Thymus (tissue), 11 donors: ENCODE results near the gene PEX26. TPM values are rescaled to one million over a fixed set of nuclear protein-coding genes. Genes with fewer than 3 reads are reported as not detected.
"Not testable (repeated sequence)": the region's sequence is repeated elsewhere in the genome, so short reads cannot be mapped to it uniquely, and the experiment has no call there.

Experiments
- DNase-seq, 9 donors: peaks; one replicate each; pipeline ENCODE4 v3.0.0-alpha.2; 2013; ENCODE audit warnings: low spot score in 9 of 9, low read depth in 6 of 9, missing footprints in 1 of 9
- H3K27ac ChIP-seq, 2 donors: one replicate each; pipeline ENCODE4 v1.5.1; 2013; ENCODE audit warnings: control low read depth in 1 of 2, low read depth in 1 of 2, low read length in 1 of 2, mild to moderate bottlenecking in 1 of 2, moderate library complexity in 1 of 2
- H3K27me3 ChIP-seq, 2 donors: one replicate each; pipeline ENCODE4 v1.5.1; 2013; ENCODE audit warnings: low read length in 1 of 2; ENCODE audit not compliant: control insufficient read depth in 2 of 2, insufficient read depth in 1 of 2
- H3K36me3 ChIP-seq, 2 donors: one replicate each; pipeline ENCODE4 v1.5.1; 2013; ENCODE audit warnings: low read length in 1 of 2, mild to moderate bottlenecking in 1 of 2, moderate library complexity in 1 of 2; ENCODE audit not compliant: control insufficient read depth in 2 of 2, insufficient read depth in 2 of 2
- H3K4me1 ChIP-seq, 2 donors: one replicate each; pipeline ENCODE4 v1.5.1; 2013; ENCODE audit warnings: low read length in 2 of 2; ENCODE audit not compliant: control insufficient read depth in 2 of 2, insufficient read depth in 2 of 2
- H3K4me3 ChIP-seq, 2 donors: one replicate each; pipeline ENCODE4 v1.5.1; 2013; ENCODE audit warnings: low read length in 2 of 2, control low read depth in 1 of 2, mild to moderate bottlenecking in 1 of 2
- H3K9me3 ChIP-seq, 2 donors: one replicate each; pipeline ENCODE4 v1.5.1; 2013; ENCODE audit warnings: low read length in 1 of 2, mild to moderate bottlenecking in 1 of 2; ENCODE audit not compliant: control insufficient read depth in 2 of 2, insufficient read depth in 1 of 2
- WGBS: extraction: QIAGEN DNeasy Blood & Tissue Kit; methylation state at CpG from one replicate; pipeline ENCODE4 v1.1.7; 2013; 5-methylcytosine and 5-hydroxymethylcytosine counted together
- polyA plus RNA-seq: library from polyadenylated mRNA; stranded (reverse); fragments of 200-250 nt; gene quantifications from one replicate; pipeline ENCODE4 v1.2.3, GENCODE V29; 2013
- total RNA-seq: library from RNA; stranded (reverse); fragments of 120-200 nt; gene quantifications from one replicate; pipeline ENCODE4 v1.2.4, GENCODE V29; 2013
- donor health status: healthy.

PEX26 gene
- total and polyA plus RNA-seq, 2 donors = 10.9 to 16.0 TPM

- 87% methylated on average over 14 of the region's 14 CpGs for WGBS
- Histone ChIP-seq H3K4me3 (no peak overlapping the region), H3K4me1 (peaks cover 0 to 10% of the 10 kb centered on the region in 2 donors), H3K27ac (no peak overlapping the region), H3K27me3 (peaks cover 0 to 11% of the 10 kb centered on the region in 2 donors), H3K9me3 (no peaks in the 10 kb centered on the region), H3K36me3 (no peaks in the 10 kb centered on the region)
- no peak for DNase-seq
Measured at GRCh38 chr22:18067548-18068341, 10.0 kb upstream of the PEX26 start.

- Histone ChIP-seq H3K4me1 (peaks cover 0 to 10% of the 10 kb centered on the region in 2 donors), H3K27me3 (peaks cover 0 to 11% of the 10 kb centered on the region in 2 donors), H3K9me3 (no peaks in the 10 kb centered on the region), H3K27ac (no peak overlapping the region), H3K4me3 (no peak overlapping the region), H3K36me3 (no peaks in the 10 kb centered on the region)
- 91% methylated on average over 3 of the region's 3 CpGs for WGBS
- no peak for DNase-seq
Measured at GRCh38 chr22:18068381-18068988, 9.3 kb upstream of the PEX26 start.

- H3K9me3 ChIP-seq = no peaks in the 10 kb centered on the region
- H3K27me3 ChIP-seq = peaks cover 0 to 11% of the 10 kb centered on the region in 2 donors
- no peaks in the 10 kb centered on the region for H3K36me3 ChIP-seq
- WGBS = 100% methylated on average over 2 of the region's 2 CpGs
- H3K4me1 ChIP-seq = peaks cover 0 to 10% of the 10 kb centered on the region in 2 donors
- no peak for DNase-seq
- no peak overlapping the region for H3K27ac ChIP-seq
- H3K4me3 ChIP-seq = no peak overlapping the region
Measured at GRCh38 chr22:18069041-18069440, 8.7 kb upstream of the PEX26 start.

- DNase-seq = no peak
- Histone ChIP-seq H3K9me3 (no peaks in the 10 kb centered on the region), H3K27me3 (peaks cover 0 to 11% of the 10 kb centered on the region in 2 donors), H3K27ac (no peak overlapping the region), H3K4me3 (no peak overlapping the region), H3K36me3 (no peaks in the 10 kb centered on the region), H3K4me1 (peaks cover 0 to 10% of the 10 kb centered on the region in 2 donors)
- WGBS = 96% methylated on average over 4 of the region's 4 CpGs
Measured at GRCh38 chr22:18070041-18070440, 7.7 kb upstream of the PEX26 start.

- no peak for DNase-seq
- H3K4me1 ChIP-seq = peaks cover 0 to 10% of the 10 kb centered on the region in 2 donors
- H3K36me3 ChIP-seq = no peaks in the 10 kb centered on the region
- no peaks in the 10 kb centered on the region for H3K9me3 ChIP-seq
- WGBS = 90% methylated on average over 14 of the region's 14 CpGs
- H3K4me3 ChIP-seq = no peak overlapping the region
- peaks cover 0 to 8% of the 10 kb centered on the region in 2 donors for H3K27me3 ChIP-seq
- H3K27ac ChIP-seq = peak overlapping the region in 1 of 2 donors; percentile 20
Measured at GRCh38 chr22:18070556-18071306, 7.1 kb upstream of the PEX26 start.

- not testable (repeated sequence) for H3K9me3 ChIP-seq, H3K27ac ChIP-seq, H3K36me3 ChIP-seq, DNase-seq, H3K4me1 ChIP-seq, H3K27me3 ChIP-seq, H3K4me3 ChIP-seq
- 92% methylated on average over 7 of the region's 7 CpGs for WGBS
Measured at GRCh38 chr22:18071307-18071967, 6.4 kb upstream of the PEX26 start.

- Histone ChIP-seq H3K27ac (no peak overlapping the region), H3K4me3 (no peak overlapping the region), H3K4me1 (peaks cover 3 to 7% of the 10 kb centered on the region in 2 donors), H3K36me3 (no peaks in the 10 kb centered on the region), H3K9me3 (no peaks in the 10 kb centered on the region), H3K27me3 (peaks cover 0 to 8% of the 10 kb centered on the region in 2 donors)
- WGBS = 95% methylated on average over 1 of the region's 1 CpG
- no peak for DNase-seq
Measured at GRCh38 chr22:18071968-18072310, 5.9 kb upstream of the PEX26 start.

- peaks cover 3 to 9% of the 10 kb centered on the region in 2 donors for H3K4me1 ChIP-seq
- H3K36me3 ChIP-seq = no peaks in the 10 kb centered on the region
- H3K9me3 ChIP-seq = no peaks in the 10 kb centered on the region
- no peak for DNase-seq
- H3K27ac ChIP-seq = no peak overlapping the region
- H3K4me3 ChIP-seq = no peak overlapping the region
- WGBS = 95% methylated on average over 2 of the region's 2 CpGs
- no peaks in the 10 kb centered on the region for H3K27me3 ChIP-seq
Measured at GRCh38 chr22:18073467-18073866, 4.3 kb upstream of the PEX26 start.
